HFFc6 (cell line): ENCODE data around the gene LCN15. TPM values are rescaled to one million over a fixed set of nuclear protein-coding genes. Genes with fewer than 3 reads are reported as not detected.

ENCODE experiments used
- DNase-seq: peaks from one replicate; pipeline ENCODE4 v3.0.0-alpha.2; 2018
- H3K27ac Mint-ChIP-seq: 2 replicates; pipeline ENCODE4 v1.8.0; 2020; ENCODE audit warnings: mild to moderate bottlenecking, mixed read lengths
- H3K27me3 Mint-ChIP-seq: 2 replicates; pipeline ENCODE4 v1.8.0; 2021; ENCODE audit warnings: mild to moderate bottlenecking, moderate library complexity, mixed read lengths; ENCODE audit not compliant: insufficient read depth
- H3K36me3 Mint-ChIP-seq: 2 replicates; pipeline ENCODE4 v1.8.0; 2021; ENCODE audit warnings: low read depth, mixed read lengths
- H3K4me1 Mint-ChIP-seq: 2 replicates; pipeline ENCODE4 v1.8.0; 2020; ENCODE audit warnings: low read depth, mixed read lengths
- H3K4me3 Mint-ChIP-seq: 2 replicates; pipeline ENCODE4 v1.8.0; 2020; ENCODE audit warnings: mild to moderate bottlenecking, moderate library complexity, mixed read lengths
- H3K9me3 Mint-ChIP-seq: 2 replicates; pipeline ENCODE4 v1.8.0; 2020; ENCODE audit warnings: mild to moderate bottlenecking, mixed read lengths
- CTCF ChIP-seq: fragments of 200-600 bp; sonication (generic); IDR thresholded peaks from 2 replicates; pipeline ENCODE4 v1.5.0; 2021; ENCODE audit warnings: antibody characterized with exemption, mild to moderate bottlenecking
- total RNA-seq, 6 experiments: library from RNA; stranded (reverse); fragmentation: NEBNext Ultra II Directional; extraction: Animal tissue kit (Norgen Biotek cat#: 25700); gene quantifications; 2 replicates in 1 of 6; 3 replicates in 5 of 6; pipeline ENCODE4 v1.2.3, GENCODE V29; 2021

Gene LCN15
- total RNA-seq, 6 experiments from 2014 or later, result not detected

- Mint-ChIP-seq H3K36me3 (no peaks in the 10 kb centered on the region), H3K4me1 (no peaks in the 10 kb centered on the region; the same call in 1 of the 2 replicates), H3K9me3 (peaks cover 12% of the 10 kb centered on the region), H3K27me3 (peaks cover 13% of the 10 kb centered on the region; the same call in 1 of the 2 replicates), H3K4me3 (no peak within 1 kb of the TSS), H3K27ac (no peak within 1 kb of the TSS)
- DNase-seq, result no peak
- no peak for TF ChIP-seq CTCF
These were observed 16.1 kb downstream of the LCN15 start, which contains the start of gene LCN6 for GRCh38 chr9:136748201-136748600. Gene LCN6, minus strand, starts transcription at chr9:136748525. Its CDS starts 42 bp downstream, at chr9:136748483.

- Mint-ChIP-seq H3K9me3 (peaks cover 10% of the 10 kb centered on the region), H3K4me1 (no peaks in the 10 kb centered on the region; the same call in 1 of the 2 replicates), H3K27me3 (peaks cover 9% of the 10 kb centered on the region), H3K27ac (no peak overlapping the region), H3K4me3 (no peak overlapping the region), H3K36me3 (no peaks in the 10 kb centered on the region)
- no peak for DNase-seq
- TF ChIP-seq CTCF, result no peak
These were observed 16.9 kb downstream of the LCN15 start for GRCh38 chr9:136747161-136748060.

GRCh38 chr9:136746621-136747020, 17.7 kb downstream of the LCN15 start:
- Mint-ChIP-seq H3K36me3 (no peaks in the 10 kb centered on the region), H3K27me3 (peaks cover 7% of the 10 kb centered on the region), H3K27ac (no peak overlapping the region), H3K4me3 (no peak overlapping the region), H3K9me3 (peaks cover 2% of the 10 kb centered on the region), H3K4me1 (no peaks in the 10 kb centered on the region; the same call in 1 of the 2 replicates)
- TF ChIP-seq CTCF, result no peak
- no peak for DNase-seq

GRCh38 chr9:136746155-136746490, 18.2 kb downstream of the LCN15 start:
- Mint-ChIP-seq H3K27ac (no peak overlapping the region), H3K4me1 (no peaks in the 10 kb centered on the region; the same call in 1 of the 2 replicates), H3K36me3 (no peaks in the 10 kb centered on the region), H3K9me3 (no peaks in the 10 kb centered on the region), H3K4me3 (no peak overlapping the region), H3K27me3 (peaks cover 8% of the 10 kb centered on the region)
- no peak for DNase-seq
- TF ChIP-seq CTCF, result no peak

- Mint-ChIP-seq H3K9me3 (no peaks in the 10 kb centered on the region), H3K27me3 (peaks cover 9% of the 10 kb centered on the region), H3K4me3 (no peak overlapping the region)
These were observed 18.7 kb downstream of the LCN15 start for GRCh38 chr9:136745389-136746154.

More at GRCh38 chr9:136745389-136746154, 18.7 kb downstream of the LCN15 start:
- H3K36me3 Mint-ChIP-seq, result no peaks in the 10 kb centered on the region
- no peak for DNase-seq
- no peaks in the 10 kb centered on the region; the same call in 1 of the 2 replicates for H3K4me1 Mint-ChIP-seq
- TF ChIP-seq CTCF, result no peak
- no peak overlapping the region for H3K27ac Mint-ChIP-seq
